HG02678 (cell line): ENCODE data around the gene EVI5.
A peak's percentile ranks its signal among the peaks of the same experiment; 100 is the strongest.
"Not testable (repeated sequence)": the region's sequence is repeated elsewhere in the genome, so short reads cannot be mapped to it uniquely, and the experiment has no call there.

Source experiments
- ATAC-seq: cut with Tn5 transposase; IDR thresholded peaks from one replicate; pipeline ENCODE4 v1.9.1; 2021; ENCODE audit warnings: mild to moderate bottlenecking, moderate library complexity; ENCODE audit not compliant: unreplicated experiment

The EVI5 gene

GRCh38 chr1:92695104-92695503 is 89.8 kb downstream of the EVI5 start:
- ATAC-seq = no peak

GRCh38 chr1:92691925-92692324 is 93.0 kb downstream of the EVI5 start:
- ATAC-seq = no peak

- no peak for ATAC-seq
These were observed 94.5 kb downstream of the EVI5 start for GRCh38 chr1:92690212-92690906.

- ATAC-seq = no peak
These were observed 104.9 kb downstream of the EVI5 start for GRCh38 chr1:92679980-92680379.

- no peak for ATAC-seq
These were observed 121.1 kb downstream of the EVI5 start for GRCh38 chr1:92663775-92664174.

GRCh38 chr1:92662048-92662447 is 122.9 kb downstream of the EVI5 start:
- no peak for ATAC-seq

- no peak for ATAC-seq
These were observed 127.2 kb downstream of the EVI5 start for GRCh38 chr1:92657701-92658100.

GRCh38 chr1:92655197-92655801 is 129.6 kb downstream of the EVI5 start:
- no peak for ATAC-seq

GRCh38 chr1:92653605-92654381 is 131.1 kb downstream of the EVI5 start:
- no peak for ATAC-seq

- ATAC-seq = not testable (repeated sequence)
These were observed 144.2 kb downstream of the EVI5 start for GRCh38 chr1:92640686-92641085.

- no peak for ATAC-seq
These were observed 146.4 kb downstream of the EVI5 start for GRCh38 chr1:92638498-92638897.

GRCh38 chr1:92635203-92635602 is 149.7 kb downstream of the EVI5 start:
- not testable (repeated sequence) for ATAC-seq

GRCh38 chr1:92623187-92623778 is 161.6 kb downstream of the EVI5 start:
- no peak for ATAC-seq

GRCh38 chr1:92619466-92620189 is 165.3 kb downstream of the EVI5 start:
- no peak for ATAC-seq

- no peak for ATAC-seq
These were observed 183.9 kb downstream of the EVI5 start for GRCh38 chr1:92601044-92601443.

- no peak for ATAC-seq
These were observed 185.7 kb downstream of the EVI5 start for GRCh38 chr1:92599184-92599583.

- ATAC-seq = not testable (repeated sequence)
These were observed 195.5 kb downstream of the EVI5 start for GRCh38 chr1:92589361-92589760.

- no peak for ATAC-seq
These were observed 197.5 kb downstream of the EVI5 start for GRCh38 chr1:92587445-92587844.

GRCh38 chr1:92585831-92586230 is 199.1 kb downstream of the EVI5 start:
- ATAC-seq = no peak

- peak; percentile 11 for ATAC-seq
These were observed 200.1 kb downstream of the EVI5 start for GRCh38 chr1:92584810-92585209.
